Endothelial cell of umbilical vein (primary cell): ENCODE results near the gene SPTSSA. TPM values are rescaled to one million over a fixed set of nuclear protein-coding genes. Genes with fewer than 3 reads are reported as not detected.

ENCODE experiments used
- BruUV-seq: library from RNA; stranded (reverse); fragments of 400-500 nt; replicated peaks from 2 replicates; lab custom pipeline; 2021; lab: Mats Ljungman, UMichigan
- CTCF ChIA-PET: fragments of 300-600, 350-600 bp; sonication (Branson Sonifier 250); formaldehyde crosslinking; loops from one replicate; lab custom pipeline; 2021; ENCODE audit warnings: antibody characterized with exemption, inconsistent platforms; lab: Charles Lee
- POLR2A ChIA-PET: fragments of 300-600, 350-600 bp; sonication (Branson Sonifier 250); formaldehyde crosslinking; loops from one replicate; lab custom pipeline; 2021; ENCODE audit warnings: antibody characterized with exemption, inconsistent platforms; lab: Charles Lee
- DNase-seq: peaks from one replicate; pipeline ENCODE4 v3.0.0-alpha.2; 2011; ENCODE audit warnings: low read depth, low spot score
- FAIRE-seq: peaks from 2 replicates; lab custom pipeline; 2011; peaks lifted over from hg19 to GRCh38; lab: Jason Lieb, UNC
- H2AFZ ChIP-seq: 2 replicates; pipeline ENCODE4 v1.6.0; 2012; ENCODE audit warnings: low read depth, low read length, control low read depth, inconsistent platforms
- H3K27ac ChIP-seq: 2 replicates; pipeline ENCODE4 v1.5.1; 2011; ENCODE audit warnings: low read depth, mild to moderate bottlenecking, control low read depth, low read length, moderate library complexity; ENCODE audit not compliant: insufficient read depth
- H3K27me3 ChIP-seq, 2 experiments: 2 replicates each; pipeline versions ENCODE4 v1.6.0 to v1.6.1; 2011; ENCODE audit warnings: low read length in 2 of 2, mixed read lengths in 1 of 2; ENCODE audit not compliant: control insufficient read depth in 2 of 2, insufficient read depth in 2 of 2
- H3K36me3 ChIP-seq, 2 experiments: 2 replicates in 1 of 2; 3 replicates in 1 of 2; pipeline ENCODE4 v1.5.1; 2011; ENCODE audit warnings: low read length in 2 of 2, mild to moderate bottlenecking in 1 of 2, moderate library complexity in 1 of 2; ENCODE audit not compliant: control insufficient read depth in 2 of 2, insufficient read depth in 2 of 2; ENCODE audit errors: extremely low read depth in 1 of 2
- H3K4me1 ChIP-seq: 3 replicates; pipeline ENCODE4 v1.5.1; 2011; ENCODE audit warnings: mild to moderate bottlenecking, low read length; ENCODE audit not compliant: control insufficient read depth, insufficient read depth; ENCODE audit errors: extremely low read depth
- H3K4me2 ChIP-seq: 2 replicates; pipeline ENCODE4 v1.6.1; 2011; ENCODE audit warnings: low read length, control low read depth, mixed read lengths; ENCODE audit not compliant: insufficient read depth
- H3K4me3 ChIP-seq, 3 experiments: fragments of 200-600 bp in 1 of 3; sonication (generic), shearing (Covaris generic) in 1 of 3; replicated peaks in 1 of 3; 2 replicates each; pipeline ENCODE4 v1.5.1; 2011 to 2016; ENCODE audit warnings: control low read depth in 3 of 3, low read length in 3 of 3, mild to moderate bottlenecking in 2 of 3, inconsistent platforms in 1 of 3, low read depth in 1 of 3, moderate library complexity in 1 of 3; ENCODE audit not compliant: insufficient read depth in 1 of 3
- H3K79me2 ChIP-seq: 2 replicates; pipeline ENCODE4 v1.6.0; 2012; ENCODE audit warnings: low read length, inconsistent platforms; ENCODE audit not compliant: control insufficient read depth, insufficient read depth
- H3K9ac ChIP-seq: replicated peaks from 2 replicates; pipeline ENCODE3; 2011; ENCODE audit warnings: low read length, control low read depth; ENCODE audit not compliant: insufficient read depth; ENCODE audit errors: extremely low read depth
- H3K9me1 ChIP-seq: replicated peaks from 3 replicates; pipeline ENCODE4 v1.6.0; 2011; ENCODE audit warnings: mild to moderate bottlenecking, low read length; ENCODE audit not compliant: control insufficient read depth, insufficient read depth; ENCODE audit errors: extremely low read depth
- H3K9me3 ChIP-seq: replicated peaks from 2 replicates; pipeline ENCODE4 v1.5.1; 2012; ENCODE audit warnings: low read length, inconsistent platforms; ENCODE audit not compliant: control insufficient read depth, insufficient read depth
- H4K20me1 ChIP-seq: replicated peaks from 2 replicates; pipeline ENCODE3; 2011; ENCODE audit warnings: mild to moderate bottlenecking, low read length; ENCODE audit not compliant: control insufficient read depth, insufficient read depth; ENCODE audit errors: extremely low read depth
- CTCF ChIP-seq, 2 donors: IDR thresholded peaks; 1 replicate in 1 of 2; 2 replicates in 1 of 2; pipeline ENCODE4 v1.5.1; 2011; ENCODE audit warnings: low read length in 2 of 2, mild to moderate bottlenecking in 2 of 2, moderate library complexity in 2 of 2, control low read depth in 1 of 2, inconsistent platforms in 1 of 2, low read depth in 1 of 2; ENCODE audit not compliant: insufficient read depth in 1 of 2; ENCODE audit errors: extremely low read depth in 1 of 2
- EZH2 ChIP-seq: IDR thresholded peaks from 2 replicates; pipeline ENCODE4 v1.6.1; 2012; ENCODE audit warnings: borderline replicate concordance, low read depth, mild to moderate bottlenecking, moderate library complexity, low read length, inconsistent platforms; ENCODE audit not compliant: severe bottlenecking
- GATA2 ChIP-seq: IDR thresholded peaks from 2 replicates; pipeline ENCODE4 v1.7.0; 2011; ENCODE audit warnings: low read depth, mild to moderate bottlenecking, moderate library complexity, mixed read lengths, low read length; ENCODE audit not compliant: insufficient read length, insufficient read depth
- JUN ChIP-seq: IDR thresholded peaks from 2 replicates; pipeline ENCODE4 v1.6.1; 2011; ENCODE audit warnings: borderline replicate concordance, low read depth; ENCODE audit not compliant: insufficient read length, insufficient read depth
- MAX ChIP-seq: IDR thresholded peaks from 2 replicates; pipeline ENCODE4 v1.6.1; 2011; ENCODE audit not compliant: insufficient read depth, insufficient read length
- MYC ChIP-seq: IDR thresholded peaks from one replicate; pipeline ENCODE4 v1.6.1; 2011; ENCODE audit warnings: mild to moderate bottlenecking, low read depth, low read length
- POLR2A ChIP-seq: IDR thresholded peaks from 2 replicates; pipeline ENCODE4 v1.6.1; 2012; ENCODE audit warnings: low read depth, mild to moderate bottlenecking, control low read depth, low read length
- POLR2AphosphoS5 ChIP-seq: IDR thresholded peaks from 2 replicates; pipeline ENCODE4 v1.6.1; 2012; ENCODE audit warnings: low read depth, mild to moderate bottlenecking, control low read depth, low read length, moderate library complexity; ENCODE audit not compliant: insufficient read depth
- dilution Hi-C: fragments of 300-500 bp; cut with MboI; formaldehyde crosslinking; loops from one replicate; pipeline ENCODE4 v1.15.0; 2019; ENCODE audit warnings: low sequenced_read_pairs; ENCODE audit not compliant: extremely low pct_ligation_motif_present
- intact Hi-C: fragments of 100-400 bp; cut with micrococcal nuclease; formaldehyde crosslinking; loops from one replicate; pipeline ENCODE4 v1.10.0; 2022
- polyA plus RNA-seq, 4 experiments: library from polyadenylated mRNA; depleted of rRNA in 3 of 4; stranded (reverse) in 3 of 4; unstranded in 1 of 4; fragments of >200 nt; gene quantifications; 2 replicates each; pipeline versions ENCODE4 v1.2.1 to v1.2.3, GENCODE V29; 2011 to 2012; ENCODE audit warnings: missing spikeins in 1 of 4
- total RNA-seq: library from RNA; stranded (reverse); gene quantifications from 2 replicates; pipeline ENCODE4 v1.2.3, GENCODE V29; 2021

Gene SPTSSA
- total and polyA plus RNA-seq, 2 donors (not counting 3 experiments of a cell fraction or from before 2014, with no cell fraction given) = 21.3 to 24.3 TPM

- H3K4me3 ChIP-seq = no peak overlapping the region
- FAIRE-seq (no peak), DNase-seq (no peak)
- no peaks in the 10 kb centered on the region for H3K9me3 ChIP-seq
- H3K79me2 ChIP-seq = no peaks in the 10 kb centered on the region
- no peak for TF ChIP-seq MAX
- no peak for TF ChIP-seq EZH2
- no peak for TF ChIP-seq POLR2A
- no peak for TF ChIP-seq MYC
- TF ChIP-seq JUN = no peak
- TF ChIP-seq CTCF (IDR thresholded peaks at IDR 0.05; ENCODE audit: extremely low read depth in 1 of 2, insufficient read depth in 1 of 2, low read depth in 1 of 2, low read length in 2 of 2) = no peak
- TF ChIP-seq GATA2 = no peak
- TF ChIP-seq POLR2AphosphoS5 = no peak
- no peak overlapping the region for H3K9ac ChIP-seq
- CTCF ChIA-PET = interaction anchor here (1.0 to 2.3 kb wide), 2 partner anchors 10 to 169 kb away, joined by 3 to 7 read pairs; no protein-coding TSS in a partner anchor
- H3K36me3 ChIP-seq = no peaks in the 10 kb centered on the region
- H2AFZ ChIP-seq = no peak overlapping the region
- dilution Hi-C loops = no loop called here
- H3K4me2 ChIP-seq = no peak overlapping the region
- BruUV-seq = no TSS peak
- no peaks in the 10 kb centered on the region for H3K27me3 ChIP-seq
- intact Hi-C loops = no loop called here
- H3K27ac ChIP-seq = no peak overlapping the region
- no peaks in the 10 kb centered on the region for H4K20me1 ChIP-seq
- peaks cover 25% of the 10 kb centered on the region for H3K4me1 ChIP-seq
- POLR2A ChIA-PET = no interaction called here
- H3K9me1 ChIP-seq = no peaks in the 10 kb centered on the region
Measured at GRCh38 chr14:34501004-34501580, 39.1 kb upstream of the SPTSSA start.
